HEK293 (cell line): ENCODE results near the gene TFAM.

ENCODE experiments used
- GLIS2 ChIP-seq: fragments of 450-650 bp; formaldehyde crosslinking; IDR thresholded peaks from 2 replicates; pipeline ENCODE4 v1.5.1; 2016; ENCODE audit warnings: missing biosample characterization, missing genetic modification characterization
- KLF10 ChIP-seq: fragments of 450-650 bp; IDR thresholded peaks from 2 replicates; pipeline ENCODE4 v1.5.1; 2018; ENCODE audit warnings: missing biosample characterization, mild to moderate bottlenecking, missing genetic modification characterization
- KLF8 ChIP-seq: fragments of 450-650 bp; formaldehyde crosslinking; IDR thresholded peaks from 2 replicates; pipeline ENCODE4 v1.5.1; 2016; ENCODE audit warnings: missing biosample characterization, missing genetic modification characterization
- KLF9 ChIP-seq: fragments of 450-650 bp; formaldehyde crosslinking; IDR thresholded peaks from 2 replicates; pipeline ENCODE4 v1.5.1; 2016; ENCODE audit warnings: missing biosample characterization, missing genetic modification characterization, low read depth
- MEIS1 ChIP-seq: sonication (generic); formaldehyde crosslinking; IDR thresholded peaks from 2 replicates; pipeline ENCODE4 v1.8.1; 2022; ENCODE audit warnings: missing genetic modification reagents, mild to moderate bottlenecking, borderline replicate concordance
- OVOL3 ChIP-seq: fragments of 450-650 bp; formaldehyde crosslinking; IDR thresholded peaks from 2 replicates; pipeline ENCODE4 v1.5.1; 2016; ENCODE audit warnings: missing biosample characterization, missing genetic modification characterization
- REPIN1 ChIP-seq: fragments of 450-650 bp; formaldehyde crosslinking; IDR thresholded peaks from 2 replicates; pipeline ENCODE4 v1.5.1; 2017; ENCODE audit warnings: missing biosample characterization, missing genetic modification characterization, low read depth
- SALL2 ChIP-seq: fragments of 450-650 bp; formaldehyde crosslinking; IDR thresholded peaks from 2 replicates; pipeline ENCODE4 v1.5.0; 2017; ENCODE audit warnings: missing biosample characterization, mild to moderate bottlenecking, missing genetic modification characterization, borderline replicate concordance
- ZNF132 ChIP-seq: fragments of 450-650 bp; formaldehyde crosslinking; IDR thresholded peaks from 2 replicates; pipeline ENCODE4 v1.5.1; 2017; ENCODE audit warnings: missing biosample characterization, missing genetic modification characterization, borderline replicate concordance
- ZNF184 ChIP-seq: fragments of 450-650 bp; IDR thresholded peaks from 2 replicates; pipeline ENCODE4 v1.5.1; 2018; ENCODE audit warnings: missing biosample characterization, mild to moderate bottlenecking, missing genetic modification characterization
- ZNF223 ChIP-seq: fragments of 450-650 bp; formaldehyde crosslinking; IDR thresholded peaks from 2 replicates; pipeline ENCODE4 v1.5.1; 2016; ENCODE audit warnings: missing biosample characterization, missing genetic modification characterization
- ZNF423 ChIP-seq: fragments of 450-650 bp; formaldehyde crosslinking; IDR thresholded peaks from 2 replicates; pipeline ENCODE4 v1.5.1; 2016; ENCODE audit warnings: missing biosample characterization, missing genetic modification characterization
- ZNF558 ChIP-seq: fragments of 450-650 bp; formaldehyde crosslinking; IDR thresholded peaks from 2 replicates; pipeline ENCODE4 v1.5.1; 2016; ENCODE audit warnings: missing biosample characterization, missing genetic modification characterization
- ZNF571 ChIP-seq: fragments of 450-650 bp; formaldehyde crosslinking; IDR thresholded peaks from 2 replicates; pipeline ENCODE4 v1.5.0; 2017; ENCODE audit warnings: missing biosample characterization, missing genetic modification characterization
- ZNF600 ChIP-seq: fragments of 450-650 bp; formaldehyde crosslinking; IDR thresholded peaks from 2 replicates; pipeline ENCODE4 v1.5.1; 2016; ENCODE audit warnings: missing biosample characterization, missing genetic modification characterization
- ZNF623 ChIP-seq: fragments of 450-650 bp; formaldehyde crosslinking; IDR thresholded peaks from 2 replicates; pipeline ENCODE4 v1.5.1; 2016; ENCODE audit warnings: missing biosample characterization, missing genetic modification characterization
- ZNF624 ChIP-seq: fragments of 450-650 bp; formaldehyde crosslinking; IDR thresholded peaks from 2 replicates; pipeline ENCODE4 v1.5.1; 2017; ENCODE audit warnings: missing biosample characterization, missing genetic modification characterization
- ZNF670 ChIP-seq: fragments of 450-650 bp; formaldehyde crosslinking; IDR thresholded peaks from 2 replicates; pipeline ENCODE4 v1.5.1; 2016; ENCODE audit warnings: missing biosample characterization, missing genetic modification characterization, low read depth
- ZNF76 ChIP-seq: fragments of 450-650 bp; formaldehyde crosslinking; IDR thresholded peaks from 2 replicates; pipeline ENCODE4; 2016; ENCODE audit warnings: low read depth, missing biosample characterization, missing genetic modification characterization, borderline replicate concordance
- TF ChIP-seq, protein P1 (sequence below): fragments of 450-650 bp; formaldehyde crosslinking; IDR thresholded peaks from 2 replicates; pipeline ENCODE4 v1.5.0; 2017; ENCODE audit warnings: missing biosample characterization, missing genetic modification characterization, borderline replicate concordance
- TF ChIP-seq, protein P2 (sequence below): fragments of 450-650 bp; formaldehyde crosslinking; IDR thresholded peaks from 2 replicates; pipeline ENCODE4 v1.5.1; 2016; ENCODE audit warnings: missing biosample characterization, missing genetic modification characterization, borderline replicate concordance
- TF ChIP-seq, protein P3 (sequence below): fragments of 450-650 bp; formaldehyde crosslinking; IDR thresholded peaks from 2 replicates; pipeline ENCODE4 v1.5.1; 2017; ENCODE audit warnings: missing biosample characterization, mild to moderate bottlenecking, missing genetic modification characterization, moderate library complexity
- TF ChIP-seq, protein P4 (sequence below): fragments of 450-650 bp; formaldehyde crosslinking; IDR thresholded peaks from 2 replicates; pipeline ENCODE4 v1.5.1; 2016; ENCODE audit warnings: missing biosample characterization, missing genetic modification characterization
- TF ChIP-seq, protein P5 (sequence below): fragments of 450-650 bp; formaldehyde crosslinking; IDR thresholded peaks from 2 replicates; pipeline ENCODE4 v1.5.1; 2016; ENCODE audit warnings: missing biosample characterization, missing genetic modification characterization

Gene TFAM

DNA sequence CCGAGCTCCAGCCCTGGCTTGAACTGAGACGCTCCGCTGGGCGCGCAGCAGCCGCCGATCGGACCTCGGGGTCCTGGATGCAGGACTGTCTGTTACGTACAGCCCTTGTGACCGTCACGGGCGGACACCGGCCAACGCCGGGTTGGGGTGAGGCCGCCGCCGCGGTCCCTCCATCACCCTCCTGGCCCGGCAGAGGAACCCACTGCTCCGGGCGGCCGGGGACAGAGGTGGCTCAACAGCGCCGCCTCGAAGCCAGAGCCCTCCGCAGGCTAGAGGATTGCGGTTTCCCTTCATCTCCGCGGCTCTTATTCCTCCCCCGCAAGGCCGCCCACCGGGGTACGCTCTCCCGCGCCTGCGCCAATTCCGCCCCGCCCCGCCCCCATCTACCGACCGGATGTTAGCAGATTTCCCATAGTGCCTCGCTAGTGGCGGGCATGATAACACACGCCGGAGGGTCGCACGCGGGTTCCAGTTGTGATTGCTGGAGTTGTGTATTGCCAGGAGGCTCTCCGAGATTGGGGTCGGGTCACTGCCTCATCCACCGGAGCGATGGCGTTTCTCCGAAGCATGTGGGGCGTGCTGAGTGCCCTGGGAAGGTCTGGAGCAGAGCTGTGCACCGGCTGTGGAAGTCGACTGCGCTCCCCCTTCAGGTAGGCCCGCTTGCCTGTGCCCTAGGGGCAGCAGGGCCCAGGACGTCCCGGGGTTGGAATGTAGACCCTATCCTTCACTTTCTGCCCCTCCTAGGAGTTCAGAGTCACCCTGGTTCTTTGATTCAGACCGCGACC is at the start of gene TFAM (continued):
- TF ChIP-seq ZNF184 (tag by site-specific recombination) (no peak), ZNF623 (no peak), ZNF624 (tag by site-specific recombination) (no peak), ZNF223 (peak; percentile 60; the same call in 1 of the 2 replicates), ZNF670 (tag by site-specific recombination) (no peak), ZNF423 (tag by site-specific recombination) (no peak; the same call in 1 of the 2 replicates), ZNF76 (tag by site-specific recombination) (peak; percentile 92), OVOL3 (tag by site-specific recombination) (0 out of 2 replicates have a peak, but pooled peaks have one; percentile 26), KLF10 (tag by site-specific recombination) (no peak), ZNF132 (tag by site-specific recombination) (no peak), MEIS1 (CRISPR knock-in tag) (no peak), SALL2 (tag by site-specific recombination) (no peak), ZNF600 (tag by site-specific recombination) (peak; percentile 85; the same call in 1 of the 2 replicates), KLF9 (tag by site-specific recombination) (peak; percentile 79), ZNF571 (tag by site-specific recombination) (no peak), GLIS2 (tag by site-specific recombination) (peak; percentile 96), ZNF558 (tag by site-specific recombination) (no peak), KLF8 (tag by site-specific recombination) (peak; percentile 38; the same call in 1 of the 2 replicates), REPIN1 (tag by site-specific recombination) (no peak)
- TF ChIP-seq, protein P1, sequence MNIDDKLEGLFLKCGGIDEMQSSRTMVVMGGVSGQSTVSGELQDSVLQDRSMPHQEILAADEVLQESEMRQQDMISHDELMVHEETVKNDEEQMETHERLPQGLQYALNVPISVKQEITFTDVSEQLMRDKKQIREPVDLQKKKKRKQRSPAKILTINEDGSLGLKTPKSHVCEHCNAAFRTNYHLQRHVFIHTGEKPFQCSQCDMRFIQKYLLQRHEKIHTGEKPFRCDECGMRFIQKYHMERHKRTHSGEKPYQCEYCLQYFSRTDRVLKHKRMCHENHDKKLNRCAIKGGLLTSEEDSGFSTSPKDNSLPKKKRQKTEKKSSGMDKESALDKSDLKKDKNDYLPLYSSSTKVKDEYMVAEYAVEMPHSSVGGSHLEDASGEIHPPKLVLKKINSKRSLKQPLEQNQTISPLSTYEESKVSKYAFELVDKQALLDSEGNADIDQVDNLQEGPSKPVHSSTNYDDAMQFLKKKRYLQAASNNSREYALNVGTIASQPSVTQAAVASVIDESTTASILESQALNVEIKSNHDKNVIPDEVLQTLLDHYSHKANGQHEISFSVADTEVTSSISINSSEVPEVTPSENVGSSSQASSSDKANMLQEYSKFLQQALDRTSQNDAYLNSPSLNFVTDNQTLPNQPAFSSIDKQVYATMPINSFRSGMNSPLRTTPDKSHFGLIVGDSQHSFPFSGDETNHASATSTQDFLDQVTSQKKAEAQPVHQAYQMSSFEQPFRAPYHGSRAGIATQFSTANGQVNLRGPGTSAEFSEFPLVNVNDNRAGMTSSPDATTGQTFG (tag by site-specific recombination), result no peak
- TF ChIP-seq, protein P2, sequence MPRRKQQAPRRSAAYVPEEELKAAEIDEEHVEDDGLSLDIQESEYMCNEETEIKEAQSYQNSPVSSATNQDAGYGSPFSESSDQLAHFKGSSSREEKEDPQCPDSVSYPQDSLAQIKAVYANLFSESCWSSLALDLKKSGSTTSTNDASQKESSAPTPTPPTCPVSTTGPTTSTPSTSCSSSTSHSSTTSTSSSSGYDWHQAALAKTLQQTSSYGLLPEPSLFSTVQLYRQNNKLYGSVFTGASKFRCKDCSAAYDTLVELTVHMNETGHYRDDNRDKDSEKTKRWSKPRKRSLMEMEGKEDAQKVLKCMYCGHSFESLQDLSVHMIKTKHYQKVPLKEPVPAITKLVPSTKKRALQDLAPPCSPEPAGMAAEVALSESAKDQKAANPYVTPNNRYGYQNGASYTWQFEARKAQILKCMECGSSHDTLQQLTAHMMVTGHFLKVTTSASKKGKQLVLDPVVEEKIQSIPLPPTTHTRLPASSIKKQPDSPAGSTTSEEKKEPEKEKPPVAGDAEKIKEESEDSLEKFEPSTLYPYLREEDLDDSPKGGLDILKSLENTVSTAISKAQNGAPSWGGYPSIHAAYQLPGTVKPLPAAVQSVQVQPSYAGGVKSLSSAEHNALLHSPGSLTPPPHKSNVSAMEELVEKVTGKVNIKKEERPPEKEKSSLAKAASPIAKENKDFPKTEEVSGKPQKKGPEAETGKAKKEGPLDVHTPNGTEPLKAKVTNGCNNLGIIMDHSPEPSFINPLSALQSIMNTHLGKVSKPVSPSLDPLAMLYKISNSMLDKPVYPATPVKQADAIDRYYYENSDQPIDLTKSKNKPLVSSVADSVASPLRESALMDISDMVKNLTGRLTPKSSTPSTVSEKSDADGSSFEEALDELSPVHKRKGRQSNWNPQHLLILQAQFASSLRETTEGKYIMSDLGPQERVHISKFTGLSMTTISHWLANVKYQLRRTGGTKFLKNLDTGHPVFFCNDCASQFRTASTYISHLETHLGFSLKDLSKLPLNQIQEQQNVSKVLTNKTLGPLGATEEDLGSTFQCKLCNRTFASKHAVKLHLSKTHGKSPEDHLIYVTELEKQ (tag by site-specific recombination), result no peak
- TF ChIP-seq, protein P3, sequence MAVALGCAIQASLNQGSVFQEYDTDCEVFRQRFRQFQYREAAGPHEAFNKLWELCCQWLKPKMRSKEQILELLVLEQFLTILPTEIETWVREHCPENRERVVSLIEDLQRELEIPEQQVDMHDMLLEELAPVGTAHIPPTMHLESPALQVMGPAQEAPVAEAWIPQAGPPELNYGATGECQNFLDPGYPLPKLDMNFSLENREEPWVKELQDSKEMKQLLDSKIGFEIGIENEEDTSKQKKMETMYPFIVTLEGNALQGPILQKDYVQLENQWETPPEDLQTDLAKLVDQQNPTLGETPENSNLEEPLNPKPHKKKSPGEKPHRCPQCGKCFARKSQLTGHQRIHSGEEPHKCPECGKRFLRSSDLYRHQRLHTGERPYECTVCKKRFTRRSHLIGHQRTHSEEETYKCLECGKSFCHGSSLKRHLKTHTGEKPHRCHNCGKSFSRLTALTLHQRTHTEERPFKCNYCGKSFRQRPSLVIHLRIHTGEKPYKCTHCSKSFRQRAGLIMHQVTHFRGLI (tag by site-specific recombination), result no peak
- TF ChIP-seq, protein P4, sequence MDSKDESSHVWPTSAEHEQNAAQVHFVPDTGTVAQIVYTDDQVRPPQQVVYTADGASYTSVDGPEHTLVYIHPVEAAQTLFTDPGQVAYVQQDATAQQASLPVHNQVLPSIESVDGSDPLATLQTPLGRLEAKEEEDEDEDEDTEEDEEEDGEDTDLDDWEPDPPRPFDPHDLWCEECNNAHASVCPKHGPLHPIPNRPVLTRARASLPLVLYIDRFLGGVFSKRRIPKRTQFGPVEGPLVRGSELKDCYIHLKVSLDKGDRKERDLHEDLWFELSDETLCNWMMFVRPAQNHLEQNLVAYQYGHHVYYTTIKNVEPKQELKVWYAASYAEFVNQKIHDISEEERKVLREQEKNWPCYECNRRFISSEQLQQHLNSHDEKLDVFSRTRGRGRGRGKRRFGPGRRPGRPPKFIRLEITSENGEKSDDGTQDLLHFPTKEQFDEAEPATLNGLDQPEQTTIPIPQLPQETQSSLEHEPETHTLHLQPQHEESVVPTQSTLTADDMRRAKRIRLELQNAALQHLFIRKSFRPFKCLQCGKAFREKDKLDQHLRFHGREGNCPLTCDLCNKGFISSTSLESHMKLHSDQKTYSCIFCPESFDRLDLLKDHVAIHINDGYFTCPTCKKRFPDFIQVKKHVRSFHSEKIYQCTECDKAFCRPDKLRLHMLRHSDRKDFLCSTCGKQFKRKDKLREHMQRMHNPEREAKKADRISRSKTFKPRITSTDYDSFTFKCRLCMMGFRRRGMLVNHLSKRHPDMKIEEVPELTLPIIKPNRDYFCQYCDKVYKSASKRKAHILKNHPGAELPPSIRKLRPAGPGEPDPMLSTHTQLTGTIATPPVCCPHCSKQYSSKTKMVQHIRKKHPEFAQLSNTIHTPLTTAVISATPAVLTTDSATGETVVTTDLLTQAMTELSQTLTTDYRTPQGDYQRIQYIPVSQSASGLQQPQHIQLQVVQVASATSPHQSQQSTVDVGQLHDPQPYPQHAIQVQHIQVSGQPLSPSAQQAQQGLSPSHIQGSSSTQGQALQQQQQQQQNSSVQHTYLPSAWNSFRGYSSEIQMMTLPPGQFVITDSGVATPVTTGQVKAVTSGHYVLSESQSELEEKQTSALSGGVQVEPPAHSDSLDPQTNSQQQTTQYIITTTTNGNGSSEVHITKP (tag by site-specific recombination), result peak; percentile 86
- TF ChIP-seq, protein P5, sequence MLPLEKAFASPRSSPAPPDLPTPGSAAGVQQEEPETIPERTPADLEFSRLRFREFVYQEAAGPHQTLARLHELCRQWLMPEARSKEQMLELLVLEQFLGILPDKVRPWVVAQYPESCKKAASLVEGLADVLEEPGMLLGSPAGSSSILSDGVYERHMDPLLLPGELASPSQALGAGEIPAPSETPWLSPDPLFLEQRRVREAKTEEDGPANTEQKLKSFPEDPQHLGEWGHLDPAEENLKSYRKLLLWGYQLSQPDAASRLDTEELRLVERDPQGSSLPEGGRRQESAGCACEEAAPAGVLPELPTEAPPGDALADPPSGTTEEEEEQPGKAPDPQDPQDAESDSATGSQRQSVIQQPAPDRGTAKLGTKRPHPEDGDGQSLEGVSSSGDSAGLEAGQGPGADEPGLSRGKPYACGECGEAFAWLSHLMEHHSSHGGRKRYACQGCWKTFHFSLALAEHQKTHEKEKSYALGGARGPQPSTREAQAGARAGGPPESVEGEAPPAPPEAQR (tag by site-specific recombination), result no peak
